ENCODE results near the gene KCNJ18.
"Not testable (repeated sequence)": the region's sequence is repeated elsewhere in the genome, so short reads cannot be mapped to it uniquely, and the experiment has no call there.

The KCNJ18 gene

DNA sequence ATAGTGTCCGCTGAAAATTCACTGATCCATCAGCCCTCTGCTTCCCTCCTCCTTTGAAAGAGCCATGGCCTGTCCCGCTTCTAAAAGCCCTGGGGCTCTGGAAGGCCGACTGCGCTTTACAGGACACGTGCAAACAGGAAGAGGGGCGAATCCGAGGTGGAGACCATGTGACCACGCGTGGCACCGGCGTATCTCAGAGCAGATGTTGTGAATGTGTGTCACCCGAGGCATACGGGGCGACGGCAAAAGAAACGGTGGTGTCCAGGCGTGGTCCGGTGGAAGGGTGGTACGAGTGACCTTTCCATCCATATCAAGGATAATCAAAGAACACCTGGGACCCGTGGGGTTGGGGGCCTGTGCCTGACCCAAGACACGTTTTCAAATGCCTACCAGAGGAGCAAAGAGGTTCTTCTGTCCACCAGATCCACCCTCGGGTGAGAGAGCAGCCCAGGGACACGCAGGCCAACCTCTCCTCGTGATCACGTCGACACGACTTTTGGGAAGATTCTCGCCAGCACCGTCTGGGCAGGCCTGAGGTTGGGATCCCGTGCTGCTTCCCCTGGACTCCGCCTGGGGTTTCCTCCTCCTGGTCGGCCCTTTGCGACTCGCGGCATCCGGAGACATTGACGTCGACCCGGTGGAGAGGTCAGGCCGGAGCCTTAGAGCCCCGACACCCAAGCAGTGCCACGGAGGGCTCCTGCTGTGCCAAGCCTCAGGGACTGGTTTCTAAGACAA lies 7.1 kb upstream of the KCNJ18 start:
- DNase-seq (ENCODE audit: low read depth, low spot score), result not testable (repeated sequence)

- no peak for DNase-seq (ENCODE audit: low read depth, low spot score)
Observed at GRCh38 chr17:21686165-21687015, 5.9 kb upstream of the KCNJ18 start.

DNA sequence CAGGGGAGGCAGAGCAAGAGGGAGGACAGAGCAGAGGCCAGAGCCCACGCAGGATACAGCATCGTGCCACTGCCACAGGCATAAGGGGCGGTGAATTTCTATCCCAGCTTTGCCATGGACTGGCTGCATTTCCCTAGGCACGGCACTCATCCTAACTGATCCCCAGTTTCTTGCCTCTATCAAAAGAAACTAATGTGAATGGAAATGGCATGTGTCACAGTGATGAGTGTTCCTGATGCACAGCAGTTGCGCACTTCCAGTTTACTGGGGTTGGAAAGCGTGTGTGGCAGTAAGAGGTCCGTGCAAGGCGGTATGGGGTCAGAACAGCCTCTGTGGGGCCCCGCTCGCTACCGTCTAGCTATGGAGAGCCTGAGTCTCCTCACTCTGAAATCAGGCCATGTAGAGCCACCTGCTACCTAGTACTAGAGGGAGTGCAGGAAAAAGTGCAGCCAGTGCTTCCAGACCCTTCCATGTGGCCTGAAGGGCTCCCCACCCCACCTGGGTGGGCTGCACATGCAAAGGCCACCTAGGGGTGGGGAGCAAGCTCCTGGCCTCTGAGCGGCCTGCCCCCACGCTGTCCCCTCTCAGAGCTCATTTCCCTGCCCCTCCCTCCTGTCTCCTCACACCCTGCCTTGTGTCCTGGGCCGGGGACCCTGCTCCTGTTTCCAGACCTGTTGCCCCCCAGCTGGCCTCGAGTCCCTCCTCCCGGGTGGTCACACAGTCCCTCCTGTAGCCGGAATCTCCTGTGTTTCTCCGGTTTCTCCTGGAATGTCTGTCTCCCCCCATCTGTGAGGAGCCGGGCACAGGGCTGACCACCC lies 5.0 kb upstream of the KCNJ18 start:
- no peak for DNase-seq (ENCODE audit: low read depth, low spot score)

DNA sequence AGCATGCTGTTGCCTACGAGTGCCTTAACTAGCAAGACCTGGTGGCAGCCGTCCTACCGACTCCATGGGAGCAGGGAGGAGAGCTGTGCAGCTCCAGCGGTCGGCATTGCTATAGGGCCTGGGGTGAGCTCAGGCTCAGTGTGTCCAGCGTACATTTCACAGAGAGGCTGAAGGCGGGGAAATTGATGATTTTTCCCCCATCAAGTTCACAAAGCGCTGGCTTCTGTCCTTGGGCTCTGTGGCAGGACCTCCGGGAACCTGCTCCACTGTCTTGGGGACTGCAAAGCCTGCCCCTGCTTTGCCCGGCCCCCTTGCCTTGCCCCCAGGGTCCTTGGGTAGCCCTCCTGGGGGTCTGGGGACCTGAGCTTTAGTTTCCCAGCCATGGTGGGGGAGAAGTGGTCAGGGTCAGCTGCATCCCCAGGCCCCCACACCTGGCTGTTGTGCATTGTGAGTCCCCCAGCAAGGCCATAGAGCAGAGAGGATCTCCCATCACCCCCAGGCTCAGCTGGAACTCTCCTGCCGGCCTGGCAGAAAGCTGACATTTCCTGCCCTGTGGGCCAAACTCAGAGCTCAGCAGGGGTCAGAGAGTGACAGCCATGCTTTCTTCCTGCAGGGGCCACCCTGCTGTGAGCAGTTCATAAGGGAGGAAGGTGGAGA lies 3.9 kb upstream of the KCNJ18 start:
- no peak for DNase-seq (ENCODE audit: low read depth, low spot score)

DNA sequence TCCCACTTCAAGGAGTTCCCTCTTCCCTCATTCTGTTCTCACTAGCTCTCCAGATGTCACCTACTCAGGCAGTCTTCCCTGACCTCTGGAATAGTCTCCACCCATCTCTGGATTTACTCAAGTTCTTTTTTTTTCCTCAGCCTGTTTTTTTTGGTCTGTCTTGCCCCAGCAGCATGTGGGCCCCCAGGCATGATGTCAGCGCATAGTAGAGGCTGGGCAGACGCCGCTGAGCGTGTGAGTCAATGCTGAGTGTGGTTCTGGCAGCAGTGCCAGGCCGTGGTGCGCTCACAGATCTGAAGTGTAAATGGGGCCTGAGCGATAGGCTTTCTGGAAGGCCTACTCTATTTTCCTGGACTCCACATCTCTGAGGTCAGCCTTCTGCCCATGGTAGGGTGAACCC lies 2.7 kb upstream of the KCNJ18 start:
- DNase-seq (ENCODE audit: low read depth, low spot score), result peak; percentile 7

GRCh38 chr17:21690811-21691210 lies 1.5 kb upstream of the KCNJ18 start:
- not testable (repeated sequence) for DNase-seq (ENCODE audit: low read depth, low spot score)

DNA sequence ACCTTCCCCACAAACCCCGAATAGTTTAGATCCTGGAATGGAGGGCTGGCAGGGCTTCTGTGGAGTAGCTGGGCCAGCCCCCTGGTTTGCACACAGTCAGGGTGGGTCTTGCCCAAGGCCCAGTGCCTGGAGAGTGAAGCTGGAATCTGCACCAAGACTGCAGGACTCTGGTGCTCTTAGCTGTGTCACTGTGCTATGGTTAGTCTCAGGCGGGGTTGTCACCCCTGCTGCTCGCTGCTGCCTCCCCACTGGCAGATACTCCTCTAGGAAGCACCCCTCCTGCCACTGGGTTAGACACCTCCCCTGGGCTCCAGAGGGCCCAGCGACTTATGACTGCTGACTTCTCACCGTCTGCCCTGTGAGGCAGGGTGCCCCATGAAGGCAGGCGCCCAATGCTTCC lies 842 bp upstream of the KCNJ18 start:
- DNase-seq (ENCODE audit: low read depth, low spot score), result not testable (repeated sequence)

- not testable (repeated sequence) for DNase-seq (ENCODE audit: low read depth, low spot score)
Observed at GRCh38 chr17:21692704-21693065, 362 bp downstream of the KCNJ18 start.

- DNase-seq (ENCODE audit: low read depth, low spot score), result not testable (repeated sequence)
Observed at GRCh38 chr17:21693391-21693796, 1.1 kb downstream of the KCNJ18 start.

DNA sequence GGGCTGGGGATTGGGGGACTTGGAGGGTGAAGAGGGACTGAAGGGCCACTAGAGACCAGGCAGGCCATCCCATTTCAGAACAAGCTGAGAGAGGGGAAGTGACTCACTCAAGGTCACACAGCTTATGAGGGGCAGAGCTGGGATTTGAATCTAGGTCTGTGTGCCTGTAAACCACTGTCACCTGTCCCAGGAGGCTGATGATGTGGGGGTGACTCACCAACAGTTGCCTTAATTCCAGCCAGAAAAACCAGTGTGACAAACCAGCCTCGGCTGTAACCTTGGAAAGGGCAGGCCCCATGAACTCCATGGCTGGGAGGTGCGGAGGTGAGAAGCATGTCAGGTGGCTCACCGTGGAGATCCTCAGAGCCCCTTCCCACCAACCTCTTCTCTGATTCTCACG lies 1.6 kb downstream of the KCNJ18 start:
- DNase-seq (ENCODE audit: low read depth, low spot score), result not testable (repeated sequence)

- DNase-seq (ENCODE audit: low read depth, low spot score), result not testable (repeated sequence)
Observed at GRCh38 chr17:21696227-21696626, 3.9 kb downstream of the KCNJ18 start.

DNA sequence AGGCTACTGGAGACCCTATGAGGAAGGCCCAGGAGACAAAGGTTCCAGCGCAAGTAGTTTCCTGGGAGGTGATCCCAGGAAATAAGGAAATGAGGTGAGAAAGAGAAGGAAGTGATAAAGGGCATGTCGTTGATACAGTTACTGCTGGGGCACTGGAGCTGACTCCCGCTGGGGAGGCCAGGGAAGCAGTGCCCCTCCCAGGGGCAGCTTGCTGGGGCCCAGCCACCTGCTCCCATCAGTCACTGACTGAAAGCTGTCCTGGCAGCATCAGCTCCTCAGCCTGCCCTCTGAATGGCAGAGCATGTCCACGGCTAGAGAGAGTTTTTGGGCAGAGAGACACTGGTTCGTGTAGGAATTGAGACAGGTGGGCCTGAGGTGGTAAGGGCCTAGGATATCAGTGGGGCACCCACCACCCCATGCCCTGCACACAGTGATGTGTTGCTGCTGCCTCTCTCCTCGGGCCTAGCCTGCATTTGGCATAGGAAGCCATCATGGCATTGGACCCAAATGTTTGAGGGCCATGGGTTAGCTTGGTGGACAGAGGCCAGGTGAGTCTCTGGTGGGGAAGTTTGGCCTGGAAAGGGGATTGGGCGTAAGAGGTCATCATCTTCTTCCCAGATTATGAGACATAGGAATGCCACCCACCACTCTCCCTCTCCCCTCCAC lies 4.7 kb downstream of the KCNJ18 start:
- DNase-seq (ENCODE audit: low read depth, low spot score), result not testable (repeated sequence)

GRCh38 chr17:21697508-21697860 lies 5.2 kb downstream of the KCNJ18 start:
- not testable (repeated sequence) for DNase-seq (ENCODE audit: low read depth, low spot score)

DNA sequence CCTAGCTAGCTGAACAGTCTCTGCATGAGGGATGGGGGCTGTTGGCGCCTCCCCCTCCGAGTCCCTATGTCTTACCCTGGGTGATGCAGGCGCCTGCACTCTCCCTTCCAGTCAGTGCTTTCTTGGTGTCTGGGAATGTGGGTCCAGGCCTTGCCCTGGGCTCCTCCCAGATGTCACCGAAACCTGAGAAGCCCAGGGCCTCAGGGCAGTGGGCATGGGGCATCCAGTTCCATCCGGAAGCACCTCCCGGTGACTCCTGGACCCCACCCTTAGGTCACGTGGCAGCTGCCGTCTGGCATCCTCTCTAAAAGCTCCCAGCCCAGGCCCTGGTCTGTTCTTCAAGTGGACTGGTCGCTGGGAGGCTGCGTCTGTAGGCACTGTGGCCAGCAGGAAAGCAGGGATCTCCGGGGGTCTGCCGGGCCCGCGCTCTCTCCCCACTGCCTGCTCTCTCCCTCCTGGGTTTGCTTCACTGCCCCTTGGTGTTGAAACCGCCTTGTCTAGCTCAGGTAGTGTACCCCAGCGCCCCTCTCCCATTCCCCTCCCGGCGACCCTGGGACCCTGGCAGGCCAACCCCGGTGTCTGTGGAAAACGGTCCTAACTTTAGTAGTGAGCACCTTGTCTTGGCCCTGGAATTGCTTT lies 6.2 kb downstream of the KCNJ18 start:
- not testable (repeated sequence) for DNase-seq (ENCODE audit: low read depth, low spot score)

- DNase-seq (ENCODE audit: low read depth, low spot score), result not testable (repeated sequence)
Observed at GRCh38 chr17:21699124-21699523, 6.8 kb downstream of the KCNJ18 start.

GRCh38 chr17:21699573-21700236 lies 7.4 kb downstream of the KCNJ18 start:
- DNase-seq (ENCODE audit: low read depth, low spot score), result not testable (repeated sequence)

GRCh38 chr17:21701090-21701489 lies 8.8 kb downstream of the KCNJ18 start:
- DNase-seq (ENCODE audit: low read depth, low spot score), result not testable (repeated sequence)

DNA sequence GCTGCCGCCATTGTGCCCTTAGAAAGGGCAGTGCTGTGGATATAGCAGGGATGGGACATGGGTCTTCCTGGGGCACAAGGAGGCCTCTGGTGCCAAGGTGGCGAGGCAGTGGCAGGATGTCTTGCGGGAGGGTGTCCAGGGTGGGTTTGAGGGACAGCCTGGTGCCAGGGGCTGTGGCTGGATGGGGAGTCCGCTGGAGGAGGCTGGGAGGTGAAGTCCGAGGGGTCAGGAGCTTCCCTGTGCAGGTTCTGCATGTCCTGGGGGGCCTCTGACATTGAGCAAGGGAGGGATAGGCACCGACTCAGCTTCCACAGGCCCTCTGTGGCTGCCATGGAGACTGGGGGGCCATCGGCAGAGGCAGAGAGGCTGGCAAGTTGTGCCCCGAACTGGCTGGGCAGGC lies 9.7 kb downstream of the KCNJ18 start:
- not testable (repeated sequence) for DNase-seq (ENCODE audit: low read depth, low spot score)

DNA sequence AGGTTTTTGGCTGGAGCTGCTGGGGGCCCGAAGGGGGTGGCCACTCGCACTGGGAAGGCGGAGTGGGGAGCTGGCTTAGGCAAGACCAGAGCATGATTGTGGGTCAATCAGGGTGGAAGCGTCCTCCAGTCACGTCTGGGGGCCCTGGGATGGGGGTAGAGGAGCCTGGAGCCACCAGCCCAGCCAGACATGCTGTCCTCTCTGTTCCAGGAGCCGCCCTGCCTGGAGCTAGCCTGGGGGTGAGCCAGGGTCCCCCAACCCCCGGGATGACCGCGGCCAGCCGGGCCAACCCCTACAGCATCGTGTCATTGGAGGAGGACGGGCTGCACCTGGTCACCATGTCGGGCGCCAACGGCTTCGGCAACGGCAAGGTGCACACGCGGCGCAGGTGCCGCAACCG lies 10.2 kb downstream of the KCNJ18 start:
- not testable (repeated sequence) for DNase-seq (ENCODE audit: low read depth, low spot score)

Measured in astrocyte of the hippocampus (primary cell).